GM10847 (cell line): ENCODE data around the gene KRTAP13-4.

Experiments
- POLR2A ChIP-seq: IDR thresholded peaks from 2 replicates; pipeline ENCODE4 v1.6.1; 2011; ENCODE audit not compliant: insufficient read length; ENCODE audit errors: extremely low read depth

KRTAP13-4 gene

GRCh38 chr21:30468900-30469714 lies 39.1 kb downstream of the KRTAP13-4 start:
- no peak for TF ChIP-seq POLR2A

- no peak for TF ChIP-seq POLR2A
Measured at GRCh38 chr21:30478004-30478403, 48.0 kb downstream of the KRTAP13-4 start.

GRCh38 chr21:30479259-30479658 lies 49.2 kb downstream of the KRTAP13-4 start:
- TF ChIP-seq POLR2A = no peak

- TF ChIP-seq POLR2A = no peak
Measured at GRCh38 chr21:30480145-30480544, 50.1 kb downstream of the KRTAP13-4 start, which contains the start of gene KRTAP19-1. KRTAP19-1 (minus strand) TSS chr21:30480367; CDS start chr21:30480317, 50 bp downstream.
